RPMI7951 (cell line): ENCODE data around the gene PREP. TPM values are rescaled to one million over a fixed set of nuclear protein-coding genes. Genes with fewer than 3 reads are reported as not detected.
"Not testable (repeated sequence)": the region's sequence is repeated elsewhere in the genome, so short reads cannot be mapped to it uniquely, and the experiment has no call there.

ENCODE experiments used
- DNase-seq: peaks from one replicate; pipeline ENCODE4 v3.0.0-alpha.2; 2012; ENCODE audit warnings: low read depth
- total RNA-seq: library from RNA; depleted of rRNA; stranded (reverse); fragments of >200 nt; shearing (Covaris generic); gene quantifications from 2 replicates; pipeline ENCODE4 v1.2.3, GENCODE V29; 2014

The PREP gene
- total RNA-seq, 1 experiment from 2014 or later: 26.1 TPM

GRCh38 chr6:105344881-105345370 is 58.0 kb downstream of the PREP start:
- no peak for DNase-seq

DNA sequence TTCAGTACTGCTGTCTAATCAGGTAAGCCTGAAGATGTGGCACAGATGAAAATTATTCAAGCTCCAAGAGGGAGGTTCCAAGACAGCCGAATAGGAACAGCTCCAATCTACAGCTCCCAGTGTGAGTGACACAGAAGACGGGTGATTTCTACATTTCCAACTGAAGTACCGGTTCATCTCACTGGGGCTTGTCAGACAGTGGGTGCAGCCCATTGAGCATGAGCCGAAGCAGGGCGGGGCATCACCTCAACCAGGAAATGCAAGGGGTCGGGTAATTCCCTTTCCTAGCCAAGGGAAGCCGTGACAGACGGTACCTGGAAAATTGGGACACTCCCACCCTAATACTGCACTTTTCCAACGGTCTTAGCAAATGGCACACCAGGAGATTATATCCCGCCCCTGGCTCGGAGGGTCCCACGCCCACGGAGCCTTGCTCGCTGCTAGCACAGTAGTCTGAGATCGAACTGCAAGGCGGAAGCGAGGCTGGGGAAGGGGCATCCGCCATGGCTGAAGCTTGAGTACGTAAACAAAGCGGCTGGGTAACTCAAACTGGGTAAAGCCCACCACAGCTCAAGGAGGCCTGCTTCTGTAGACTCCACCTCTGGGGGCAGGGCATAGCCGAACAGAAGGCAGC is 64.4 kb downstream of the PREP start:
- DNase-seq: not testable (repeated sequence)

DNA sequence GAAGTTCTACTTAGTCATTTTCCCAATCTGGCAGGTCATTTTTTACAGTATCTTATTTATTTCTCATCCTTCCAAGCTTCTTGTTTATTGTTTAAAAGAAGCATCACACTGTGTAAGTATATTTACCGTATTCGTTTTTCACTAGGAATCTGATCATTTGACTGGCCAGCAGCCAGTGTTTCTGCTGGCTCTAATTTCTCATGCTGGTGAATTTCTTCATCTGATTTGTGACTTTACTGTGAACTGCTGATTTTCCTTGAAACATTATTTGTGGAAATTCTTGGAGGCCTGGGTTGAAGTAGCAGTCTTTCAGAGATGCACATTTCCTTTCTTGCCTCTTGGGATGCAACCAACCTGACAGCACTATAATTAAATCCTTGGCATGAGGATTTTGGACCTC is 65.9 kb downstream of the PREP start:
- DNase-seq: no peak

DNA sequence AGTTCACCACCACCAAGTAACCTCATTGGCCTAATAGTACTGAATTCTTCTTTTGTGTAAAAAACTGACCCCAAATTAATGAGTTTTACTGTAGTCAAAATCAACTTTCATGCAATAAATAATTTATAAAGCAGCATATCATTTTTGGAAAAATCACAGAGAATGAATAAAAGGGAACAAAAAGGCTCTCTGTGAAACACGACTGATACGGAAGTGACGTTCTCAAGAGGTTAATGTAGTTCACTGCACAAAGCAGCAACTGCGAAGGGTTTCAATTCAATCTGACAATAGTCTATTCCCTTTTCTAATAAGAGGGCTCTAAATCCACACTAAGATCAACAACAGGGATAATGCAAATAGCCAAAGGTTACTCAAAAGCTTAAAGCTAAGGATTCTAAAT is 70.3 kb downstream of the PREP start:
- DNase-seq: no peak

- DNase-seq: no peak
Observed at GRCh38 chr6:105331927-105332326, 71.0 kb downstream of the PREP start.

- no peak for DNase-seq
Observed at GRCh38 chr6:105330913-105331312, 72.0 kb downstream of the PREP start.

GRCh38 chr6:105330364-105330763 is 72.5 kb downstream of the PREP start:
- no peak for DNase-seq

- DNase-seq: peak; percentile 88
Observed at GRCh38 chr6:105326833-105327770, 75.8 kb downstream of the PREP start.

GRCh38 chr6:105326216-105326615 is 76.7 kb downstream of the PREP start:
- DNase-seq: peak; percentile 87

- DNase-seq: peak; percentile 14
Observed at GRCh38 chr6:105324386-105324950, 78.4 kb downstream of the PREP start.

- no peak for DNase-seq
Observed at GRCh38 chr6:105322499-105323225, 80.2 kb downstream of the PREP start.

DNA sequence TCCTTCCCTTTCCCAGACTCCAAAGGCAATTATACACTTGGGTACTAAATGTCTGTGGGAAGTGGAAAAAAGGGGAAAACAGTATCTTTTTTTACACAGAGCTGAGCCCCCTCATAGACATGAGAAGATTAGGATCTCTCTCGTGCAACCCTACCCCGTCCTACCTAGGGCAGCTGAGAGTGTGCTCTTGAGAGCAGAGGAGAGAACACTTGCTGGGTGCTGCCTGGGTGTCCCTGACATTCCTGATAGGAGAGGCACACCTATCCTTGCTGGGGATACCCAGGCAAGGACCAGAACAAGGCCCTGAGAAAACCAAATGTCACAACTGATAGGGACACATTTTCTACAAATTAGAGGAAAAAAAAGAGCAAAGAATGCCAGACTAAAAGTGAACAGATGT is 81.2 kb downstream of the PREP start:
- DNase-seq: no peak

GRCh38 chr6:105321207-105321606 is 81.7 kb downstream of the PREP start:
- DNase-seq: no peak

DNA sequence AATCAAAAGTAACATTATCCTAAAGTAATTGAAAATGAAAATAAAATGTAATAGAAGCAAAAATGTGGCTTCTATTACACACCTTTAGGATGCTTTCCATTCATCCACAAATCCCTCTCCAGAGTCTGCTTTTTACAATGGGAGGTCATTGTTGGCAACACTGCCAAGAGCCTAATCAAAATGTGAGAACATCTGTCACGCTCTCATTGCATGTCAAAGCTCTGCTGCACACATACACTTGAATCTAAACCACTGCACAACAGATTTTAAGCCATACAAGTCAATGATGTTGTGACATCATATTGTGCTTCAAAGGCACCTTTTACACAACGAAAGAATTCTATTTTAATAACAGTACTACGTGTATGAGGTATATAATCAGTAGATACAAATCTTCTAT is 82.1 kb downstream of the PREP start:
- DNase-seq: no peak

DNA sequence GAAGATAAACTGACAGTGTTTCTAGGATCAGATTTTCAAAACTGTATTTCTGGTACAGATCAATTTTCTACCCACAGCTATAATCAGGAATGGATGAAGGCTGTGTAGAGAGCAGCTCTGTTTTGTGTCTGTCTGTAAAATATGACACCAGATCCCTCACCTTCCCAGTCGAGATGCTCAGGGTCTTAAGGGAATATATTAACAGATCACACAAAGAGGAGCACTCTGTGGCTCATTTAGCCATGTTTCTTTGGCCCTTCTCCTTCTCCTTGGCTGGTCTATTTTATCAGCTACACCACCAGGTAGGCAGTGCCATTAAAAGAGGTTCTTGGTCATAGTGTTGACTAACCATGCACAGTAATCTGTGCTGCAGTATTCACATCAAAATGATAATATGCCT is 82.6 kb downstream of the PREP start:
- DNase-seq: no peak

DNA sequence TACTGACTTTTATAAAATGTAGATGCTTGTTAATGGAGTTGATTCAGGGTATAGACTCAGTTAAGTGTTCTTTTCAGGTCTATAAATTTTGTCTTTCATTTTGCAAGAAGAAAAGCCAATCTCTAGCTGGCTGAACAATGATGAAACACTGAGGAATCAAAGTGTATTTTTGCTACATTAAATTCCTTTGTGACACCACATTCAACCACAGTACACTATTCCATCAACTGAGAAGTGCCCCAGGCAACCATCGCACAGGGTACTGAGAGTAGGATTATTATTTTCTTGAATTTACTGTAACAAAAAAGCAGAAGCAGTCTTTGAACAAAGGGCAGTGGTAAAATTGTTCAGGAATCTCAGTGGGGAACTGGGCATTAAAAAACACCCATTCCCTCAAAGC is 83.6 kb downstream of the PREP start:
- DNase-seq: peak; percentile 82

- DNase-seq: peak; percentile 84
Observed at GRCh38 chr6:105318660-105319059, 84.2 kb downstream of the PREP start.

- DNase-seq: no peak
Observed at GRCh38 chr6:105317607-105318533, 85.0 kb downstream of the PREP start.

DNA sequence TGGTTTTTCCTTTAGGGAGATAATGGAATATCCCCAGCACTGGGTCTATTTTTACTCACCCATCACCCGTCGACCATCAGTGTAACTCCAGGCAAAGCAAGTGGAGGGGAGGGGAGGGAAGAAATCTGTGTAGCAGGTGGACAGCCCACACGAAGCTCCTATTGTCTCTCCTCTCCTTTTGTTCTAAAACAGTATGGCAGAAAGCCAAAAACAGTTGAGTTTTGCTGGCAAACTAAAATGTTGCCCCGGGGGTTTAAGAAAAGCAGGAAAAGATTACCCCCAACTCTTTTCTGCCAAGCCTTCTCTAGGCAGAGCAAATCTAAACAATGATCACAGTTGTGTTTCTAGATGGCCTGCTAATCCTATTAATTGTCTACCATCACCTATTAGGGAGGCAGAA is 89.7 kb downstream of the PREP start:
- DNase-seq: peak; percentile 12

GRCh38 chr6:105310947-105311346 is 91.9 kb downstream of the PREP start:
- DNase-seq: no peak

DNA sequence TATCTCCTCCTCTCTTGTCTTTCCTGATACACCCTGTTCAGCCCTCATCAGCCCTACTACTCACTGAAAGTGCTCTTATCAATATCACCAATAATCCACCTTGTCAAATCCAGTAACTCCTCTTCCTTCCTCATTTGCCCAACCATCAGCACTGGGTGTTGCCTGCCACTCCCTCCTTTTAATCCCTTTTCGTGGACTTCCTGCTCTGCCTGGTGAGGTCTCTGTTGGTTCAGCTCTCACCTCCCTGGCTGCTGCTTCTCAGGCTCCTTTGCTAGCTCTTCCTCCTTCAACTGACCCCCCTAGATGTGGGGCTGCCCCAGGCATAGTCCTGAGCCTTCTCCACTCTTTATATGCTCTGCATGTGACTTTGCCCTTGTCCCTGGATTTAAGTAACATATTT is 92.5 kb downstream of the PREP start:
- no peak for DNase-seq
